Adipocyte (in vitro differentiated cells): ENCODE results near the gene CHCHD10.

ENCODE experiments used
- DNase-seq: peaks from one replicate; pipeline ENCODE4 v3.0.0-alpha.2; 2015; ENCODE audit warnings: low read depth
- H3K27me3 ChIP-seq: replicated peaks from 2 replicates; pipeline ENCODE4 v1.7.0; 2013; ENCODE audit warnings: mild to moderate bottlenecking, low read length, moderate library complexity; ENCODE audit not compliant: control insufficient read depth, insufficient read depth
- H3K36me3 ChIP-seq: 2 replicates; pipeline ENCODE4 v1.7.0; 2013; ENCODE audit warnings: low read length, mild to moderate bottlenecking, moderate library complexity; ENCODE audit not compliant: control insufficient read depth, insufficient read depth, severe bottlenecking
- H3K4me1 ChIP-seq: 2 replicates; pipeline ENCODE4 v1.7.0; 2013; ENCODE audit warnings: mild to moderate bottlenecking, low read length, moderate library complexity; ENCODE audit not compliant: control insufficient read depth, insufficient read depth
- H3K4me3 ChIP-seq: 2 replicates; pipeline ENCODE4 v1.7.0; 2013; ENCODE audit warnings: mild to moderate bottlenecking, low read length, moderate library complexity
- H3K9ac ChIP-seq: 2 replicates; pipeline ENCODE4 v1.7.0; 2013; ENCODE audit warnings: mild to moderate bottlenecking, low read length, moderate library complexity
- H3K9me3 ChIP-seq: 2 replicates; pipeline ENCODE4 v1.7.0; 2013; ENCODE audit warnings: mild to moderate bottlenecking, low read length, moderate library complexity; ENCODE audit not compliant: control insufficient read depth

The CHCHD10 gene

GRCh38 chr22:23786261-23786710 lies 18.5 kb upstream of the CHCHD10 start:
- DNase-seq: no peak
- no peaks in the 10 kb centered on the region for H3K9me3 ChIP-seq
- H3K4me3 ChIP-seq: peak overlapping the region; percentile 94
- H3K36me3 ChIP-seq: no peaks in the 10 kb centered on the region
- H3K27me3 ChIP-seq: peaks cover 2% of the 10 kb centered on the region
- H3K4me1 ChIP-seq: peaks cover 36% of the 10 kb centered on the region
- peak overlapping the region; percentile 99 for H3K9ac ChIP-seq

- H3K4me1 ChIP-seq: peaks cover 32% of the 10 kb centered on the region
- H3K4me3 ChIP-seq: no peak overlapping the region
- peaks cover 2% of the 10 kb centered on the region for H3K27me3 ChIP-seq
- no peaks in the 10 kb centered on the region for H3K36me3 ChIP-seq
- no peak overlapping the region for H3K9ac ChIP-seq
- no peaks in the 10 kb centered on the region for H3K9me3 ChIP-seq
- DNase-seq: peak; percentile 62
Measured at GRCh38 chr22:23784215-23784732, 16.5 kb upstream of the CHCHD10 start.

GRCh38 chr22:23783265-23784150 lies 15.7 kb upstream of the CHCHD10 start:
- Histone ChIP-seq H3K36me3 (no peaks in the 10 kb centered on the region), H3K9me3 (no peaks in the 10 kb centered on the region), H3K9ac (no peak overlapping the region), H3K27me3 (peaks cover 2% of the 10 kb centered on the region), H3K4me1 (peaks cover 30% of the 10 kb centered on the region), H3K4me3 (no peak overlapping the region)
- no peak for DNase-seq

- H3K9ac ChIP-seq: no peak overlapping the region
- peaks cover 22% of the 10 kb centered on the region for H3K4me1 ChIP-seq
- no peak for DNase-seq
- H3K27me3 ChIP-seq: peaks cover 2% of the 10 kb centered on the region
- H3K9me3 ChIP-seq: no peaks in the 10 kb centered on the region
- H3K4me3 ChIP-seq: no peak overlapping the region
- H3K36me3 ChIP-seq: no peaks in the 10 kb centered on the region
Measured at GRCh38 chr22:23782703-23783102, 14.9 kb upstream of the CHCHD10 start.

- H3K9ac ChIP-seq: no peak overlapping the region
- no peaks in the 10 kb centered on the region for H3K9me3 ChIP-seq
Measured at GRCh38 chr22:23782252-23782651, 14.5 kb upstream of the CHCHD10 start.

GRCh38 chr22:23781511-23782183 lies 13.9 kb upstream of the CHCHD10 start:
- H3K9me3 ChIP-seq: no peaks in the 10 kb centered on the region
- peaks cover 22% of the 10 kb centered on the region for H3K4me1 ChIP-seq
- DNase-seq: peak; percentile 85
- H3K36me3 ChIP-seq: no peaks in the 10 kb centered on the region
- H3K9ac ChIP-seq: peak overlapping the region; percentile 4
- no peak overlapping the region for H3K4me3 ChIP-seq
- peaks cover 2% of the 10 kb centered on the region for H3K27me3 ChIP-seq

More at GRCh38 chr22:23782252-23782651, 14.5 kb upstream of the CHCHD10 start:
- Histone ChIP-seq H3K27me3 (peaks cover 2% of the 10 kb centered on the region), H3K36me3 (no peaks in the 10 kb centered on the region), H3K4me3 (no peak overlapping the region), H3K4me1 (peaks cover 22% of the 10 kb centered on the region)
- no peak for DNase-seq

- no peaks in the 10 kb centered on the region for H3K9me3 ChIP-seq
- H3K4me1 ChIP-seq: peaks cover 16% of the 10 kb centered on the region
- no peaks in the 10 kb centered on the region for H3K36me3 ChIP-seq
- peak overlapping the region; percentile 4 for H3K9ac ChIP-seq
- H3K27me3 ChIP-seq: peaks cover 2% of the 10 kb centered on the region
- no peak for DNase-seq
- no peak overlapping the region for H3K4me3 ChIP-seq
Measured at GRCh38 chr22:23781065-23781464, 13.3 kb upstream of the CHCHD10 start.

GRCh38 chr22:23780146-23780748 lies 12.5 kb upstream of the CHCHD10 start:
- Histone ChIP-seq H3K4me1 (peaks cover 17% of the 10 kb centered on the region), H3K9me3 (no peaks in the 10 kb centered on the region)
- DNase-seq: no peak

GRCh38 chr22:23779731-23780130 lies 12.0 kb upstream of the CHCHD10 start:
- H3K36me3 ChIP-seq: no peaks in the 10 kb centered on the region
- H3K9me3 ChIP-seq: no peaks in the 10 kb centered on the region
- peaks cover 21% of the 10 kb centered on the region for H3K4me1 ChIP-seq
- H3K9ac ChIP-seq: no peak overlapping the region
- DNase-seq: no peak
- H3K4me3 ChIP-seq: no peak overlapping the region
- H3K27me3 ChIP-seq: peaks cover 2% of the 10 kb centered on the region

More at GRCh38 chr22:23780146-23780748, 12.5 kb upstream of the CHCHD10 start:
- Histone ChIP-seq H3K36me3 (no peaks in the 10 kb centered on the region), H3K27me3 (peaks cover 2% of the 10 kb centered on the region), H3K9ac (no peak overlapping the region), H3K4me3 (no peak overlapping the region)

- Histone ChIP-seq H3K9me3 (no peaks in the 10 kb centered on the region), H3K9ac (no peak overlapping the region), H3K4me1 (peaks cover 26% of the 10 kb centered on the region), H3K27me3 (peaks cover 2% of the 10 kb centered on the region), H3K36me3 (no peaks in the 10 kb centered on the region), H3K4me3 (no peak overlapping the region)
- no peak for DNase-seq
Measured at GRCh38 chr22:23779083-23779482, 11.3 kb upstream of the CHCHD10 start.

GRCh38 chr22:23778577-23778900 lies 10.8 kb upstream of the CHCHD10 start:
- Histone ChIP-seq H3K9ac (no peak overlapping the region), H3K9me3 (no peaks in the 10 kb centered on the region), H3K4me3 (no peak overlapping the region), H3K36me3 (no peaks in the 10 kb centered on the region), H3K27me3 (peaks cover 2% of the 10 kb centered on the region), H3K4me1 (peaks cover 28% of the 10 kb centered on the region)
- DNase-seq: no peak
